ENCODE data around the gene MRC1.

MRC1 gene

DNA sequence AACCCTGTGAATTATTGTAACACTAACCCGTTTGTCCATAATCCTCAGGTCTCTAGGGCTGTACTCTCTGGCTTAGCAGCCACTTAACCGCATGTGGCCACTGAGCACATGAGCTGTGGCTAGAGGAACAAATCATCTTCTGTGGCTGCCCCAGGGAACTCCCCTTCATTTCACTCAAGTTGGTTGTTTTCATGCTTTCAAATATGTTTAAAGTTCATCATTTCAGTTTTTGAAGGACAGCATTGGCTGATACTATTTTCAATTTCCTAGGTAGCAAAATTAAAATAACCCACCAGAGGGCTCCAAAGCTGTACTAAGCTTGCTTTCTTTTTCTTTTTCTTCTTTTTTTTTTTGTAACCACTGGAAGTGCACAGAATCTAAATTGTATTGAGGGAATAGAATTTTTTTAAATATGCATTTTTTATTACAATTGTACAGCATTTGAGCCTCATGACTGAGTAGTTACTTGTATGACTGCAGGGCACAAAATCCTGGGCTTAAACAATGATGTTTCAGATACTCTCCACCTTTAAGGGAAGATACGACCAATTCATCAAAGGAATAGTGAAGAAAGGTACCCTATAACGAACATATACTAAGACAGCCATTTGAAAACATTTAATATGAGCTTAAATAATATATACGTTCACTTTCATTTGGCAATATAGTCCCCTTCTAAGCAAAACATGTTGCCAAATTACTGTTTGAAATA is 38.6 kb downstream of the MRC1 start:
- DNase-seq (ENCODE audit: low spot score): no peak

DNA sequence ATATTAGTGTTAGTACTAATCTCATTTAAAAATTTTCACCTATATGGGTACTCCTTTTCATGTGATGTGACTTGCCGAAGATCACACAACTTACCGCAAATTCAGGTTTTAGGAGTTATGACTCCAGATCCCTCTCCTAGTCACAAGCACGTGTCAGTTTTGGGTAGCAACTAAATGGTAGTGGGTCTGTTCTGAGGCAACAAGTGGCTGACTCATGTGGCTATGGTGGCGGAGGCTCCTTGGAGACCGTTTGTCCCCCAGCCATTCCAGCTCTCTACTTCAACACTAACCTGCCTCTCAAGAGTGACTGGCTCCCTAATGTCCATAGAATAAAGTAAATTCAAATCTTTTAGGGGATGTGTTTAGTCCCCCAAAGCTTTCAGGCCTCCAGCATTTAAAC is 39.5 kb downstream of the MRC1 start:
- no peak for DNase-seq (ENCODE audit: low spot score)

DNA sequence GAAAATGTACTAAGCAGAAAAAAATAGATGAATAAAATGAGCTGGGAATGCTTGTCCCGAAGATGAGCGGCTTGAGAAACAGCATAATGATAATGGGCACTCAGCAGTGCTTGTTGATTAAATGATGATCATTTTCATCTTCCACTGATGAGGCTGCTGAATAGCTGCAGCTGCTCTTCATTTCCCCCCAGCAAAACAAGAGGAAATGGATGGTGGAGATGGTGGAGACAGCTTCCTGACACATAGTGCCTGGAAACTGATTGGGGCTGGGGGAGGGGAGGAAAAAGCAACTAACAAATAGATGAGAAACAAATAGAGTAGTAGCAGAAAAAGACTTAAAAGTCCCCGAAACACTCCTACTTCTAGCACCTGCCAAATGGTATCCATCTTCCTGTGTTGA is 41.4 kb downstream of the MRC1 start:
- DNase-seq (ENCODE audit: low spot score): no peak

DNA sequence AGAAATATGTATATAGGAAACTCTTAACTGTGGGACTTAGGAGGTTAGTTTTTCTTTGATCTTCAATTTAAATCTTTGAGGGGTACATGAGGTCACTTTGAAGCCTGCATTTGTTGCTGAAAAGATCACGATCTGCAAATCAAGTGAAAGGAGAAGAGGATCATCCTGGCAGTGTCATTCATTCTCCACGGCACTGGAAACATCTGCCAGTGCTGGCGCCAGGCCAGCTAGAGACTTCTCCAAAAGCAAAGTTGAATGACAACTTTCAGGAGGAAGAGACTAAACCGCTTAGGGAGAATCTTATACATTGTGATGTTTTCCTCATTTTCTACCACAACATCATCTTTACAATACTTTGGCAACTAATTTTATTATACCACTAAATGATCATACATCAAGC is 42.5 kb downstream of the MRC1 start:
- no peak for DNase-seq (ENCODE audit: low spot score)

DNA sequence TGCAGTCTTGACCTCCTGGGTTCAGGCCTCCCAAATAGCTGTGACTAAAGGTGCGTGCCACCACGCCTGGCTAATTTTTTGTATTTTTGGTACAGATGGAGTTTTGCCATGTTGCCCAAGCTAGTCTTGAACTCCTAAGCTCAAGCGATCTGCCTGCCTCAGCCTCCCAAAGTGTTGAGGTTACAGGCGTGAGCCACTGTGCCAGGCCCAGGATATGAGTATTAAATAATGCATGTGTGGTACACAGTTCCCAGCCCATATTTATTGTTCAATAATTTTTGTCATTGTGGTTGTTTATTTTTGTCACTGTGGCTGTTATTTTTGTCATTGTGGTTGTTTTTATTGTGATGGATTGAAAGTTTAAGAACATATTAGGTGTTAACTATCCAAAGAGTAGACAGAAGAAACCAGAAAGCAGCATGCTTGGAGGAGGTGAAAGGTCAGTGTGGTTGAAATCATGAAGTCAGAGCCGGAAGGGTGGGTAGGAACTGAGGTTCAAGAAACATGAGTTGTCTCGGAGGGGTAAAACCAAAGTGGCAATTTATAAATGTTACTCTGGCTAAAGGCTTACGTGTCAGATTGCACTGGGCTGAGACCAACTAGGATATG is 45.0 kb downstream of the MRC1 start:
- DNase-seq (ENCODE audit: low spot score): peak; percentile 24

DNA sequence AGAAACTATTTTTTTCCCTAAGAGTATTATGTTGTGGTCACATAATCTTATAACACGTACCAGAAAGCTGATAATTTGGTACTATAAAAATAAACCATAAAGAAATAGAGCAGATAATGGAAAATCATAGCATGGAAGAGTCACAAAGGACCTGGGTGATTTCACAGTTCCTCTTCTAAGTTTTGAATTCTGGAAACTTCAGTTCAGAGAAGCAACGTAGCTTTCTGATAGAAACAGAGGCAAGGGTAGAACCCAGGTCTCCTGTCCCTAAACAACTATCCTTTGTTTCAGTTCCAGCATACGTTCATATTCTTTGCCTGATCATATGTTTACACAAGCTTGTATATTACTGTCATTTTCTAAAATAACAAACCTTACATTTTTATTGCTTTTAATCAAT is 47.9 kb downstream of the MRC1 start:
- DNase-seq (ENCODE audit: low spot score): no peak

DNA sequence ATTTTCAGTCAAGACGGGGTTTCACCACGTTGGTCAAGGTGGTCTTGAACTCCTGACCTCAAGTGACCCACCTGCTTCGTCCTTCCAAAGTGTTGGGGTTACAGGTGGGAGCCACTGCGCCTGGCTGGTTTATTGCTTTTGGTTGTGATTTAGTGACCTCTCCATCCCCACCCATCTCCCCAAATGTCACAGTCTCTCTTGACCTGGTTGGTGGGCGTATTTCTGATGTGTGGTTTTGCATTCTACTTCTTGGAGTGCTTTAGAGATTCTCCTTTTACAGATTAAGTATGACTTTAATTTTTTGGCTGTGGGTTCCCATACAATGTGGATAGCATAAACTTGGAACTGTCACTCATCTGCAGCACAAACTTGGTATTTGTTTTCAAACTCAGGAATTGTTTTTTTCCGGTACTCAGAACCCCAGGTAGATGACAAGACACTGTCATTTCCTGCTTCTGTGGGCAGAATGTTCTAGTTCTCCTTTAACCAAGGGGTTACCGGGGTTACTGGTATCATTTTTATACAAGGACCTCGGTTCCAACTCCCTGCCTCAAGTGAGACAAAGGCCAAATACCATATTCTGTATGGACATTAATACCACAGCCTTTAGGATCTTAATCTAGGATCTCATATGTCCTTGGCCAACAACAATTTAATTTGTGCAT is 50.5 kb downstream of the MRC1 start:
- peak; percentile 11 for DNase-seq (ENCODE audit: low spot score)

- DNase-seq (ENCODE audit: low spot score): no peak
These were observed 52.6 kb downstream of the MRC1 start for GRCh38 chr10:17861760-17862159.

- no peak for DNase-seq (ENCODE audit: low spot score)
These were observed 56.2 kb downstream of the MRC1 start for GRCh38 chr10:17865351-17865750.

- no peak for DNase-seq (ENCODE audit: low spot score)
These were observed 57.2 kb downstream of the MRC1 start for GRCh38 chr10:17866346-17866745.

DNA sequence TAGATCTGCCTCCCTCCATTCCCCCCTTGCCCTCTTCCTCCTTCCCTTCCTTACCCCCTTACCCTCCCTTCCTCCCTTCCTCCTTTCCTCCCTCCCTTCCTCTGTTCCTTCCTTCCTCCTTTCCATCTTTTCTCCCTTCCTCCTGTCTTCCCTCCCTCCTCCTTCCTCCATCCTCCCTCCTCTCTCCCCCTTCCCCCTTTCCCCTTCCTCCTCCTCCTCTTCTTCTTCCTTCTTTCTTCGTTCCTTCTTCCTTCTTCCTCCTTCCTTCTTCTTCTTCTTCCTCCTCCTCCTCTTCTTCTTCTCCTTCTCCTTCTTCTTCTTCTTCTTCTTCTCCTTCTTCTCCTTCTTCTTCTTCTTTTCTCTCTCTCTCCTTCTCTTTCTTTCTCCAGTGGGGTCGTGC is 57.9 kb downstream of the MRC1 start:
- no peak for DNase-seq (ENCODE audit: low spot score)

- no peak for DNase-seq (ENCODE audit: low spot score)
These were observed 61.9 kb downstream of the MRC1 start for GRCh38 chr10:17871036-17871435.

DNA sequence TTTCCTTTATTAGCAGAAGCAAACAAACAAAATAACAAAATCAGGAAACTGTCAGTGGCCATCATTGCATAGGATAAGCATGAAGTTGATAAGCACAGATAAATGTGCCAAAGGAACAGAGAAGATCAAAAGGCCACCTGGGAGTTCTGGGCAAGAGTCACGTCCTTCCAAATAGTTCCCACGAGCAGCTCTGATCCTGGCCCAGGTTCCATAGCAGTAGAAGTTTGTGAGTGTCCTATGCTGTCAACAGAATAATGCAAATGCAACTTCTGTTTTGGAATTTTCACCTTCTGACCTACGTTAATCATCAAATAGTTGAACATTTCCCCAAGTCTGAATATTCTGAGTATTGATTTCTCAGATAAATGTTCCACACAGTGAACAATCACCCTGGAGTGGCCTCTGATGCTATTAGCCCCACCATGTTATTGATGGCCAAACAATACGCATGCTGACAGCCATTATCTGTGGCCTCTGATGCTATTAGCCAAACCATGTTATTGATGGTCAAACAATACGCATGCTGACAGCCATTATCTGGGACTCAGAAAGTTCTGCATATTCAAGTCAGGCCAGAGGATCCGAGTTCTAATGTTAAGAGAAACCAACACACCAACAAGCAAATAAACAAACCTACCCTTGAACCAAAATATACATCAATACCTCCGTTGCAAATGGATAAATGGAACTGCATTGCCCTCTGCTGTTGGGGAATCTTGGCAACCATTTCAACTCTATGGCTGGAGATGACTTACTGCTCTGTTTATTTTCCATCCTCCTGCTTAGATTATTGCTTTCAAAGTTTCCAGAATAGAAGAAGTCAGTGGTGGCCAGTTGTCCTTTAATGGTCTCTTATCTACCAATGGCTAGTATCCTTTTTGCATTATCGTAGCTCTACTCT is 63.3 kb downstream of the MRC1 start:
- no peak for DNase-seq (ENCODE audit: low spot score)

DNA sequence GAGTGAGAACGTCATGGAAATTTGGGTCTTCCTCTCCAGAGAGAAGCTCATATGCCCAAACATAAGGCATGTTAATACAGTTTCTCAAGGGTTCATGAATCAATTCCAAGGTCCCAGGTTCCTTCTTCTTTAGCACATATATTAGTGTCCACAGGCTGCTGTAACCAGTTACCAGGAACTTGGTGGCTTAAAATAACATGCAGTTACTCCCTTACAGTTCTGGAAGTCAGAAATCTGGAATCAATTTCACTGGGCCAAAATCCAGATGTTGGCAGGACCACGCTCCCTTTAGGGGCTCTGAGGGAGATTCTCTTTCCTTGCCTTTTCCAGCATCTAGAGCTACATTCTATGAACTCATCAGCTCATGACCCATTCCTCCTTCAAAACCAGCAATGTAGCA is 64.8 kb downstream of the MRC1 start:
- DNase-seq (ENCODE audit: low spot score): no peak

DNA sequence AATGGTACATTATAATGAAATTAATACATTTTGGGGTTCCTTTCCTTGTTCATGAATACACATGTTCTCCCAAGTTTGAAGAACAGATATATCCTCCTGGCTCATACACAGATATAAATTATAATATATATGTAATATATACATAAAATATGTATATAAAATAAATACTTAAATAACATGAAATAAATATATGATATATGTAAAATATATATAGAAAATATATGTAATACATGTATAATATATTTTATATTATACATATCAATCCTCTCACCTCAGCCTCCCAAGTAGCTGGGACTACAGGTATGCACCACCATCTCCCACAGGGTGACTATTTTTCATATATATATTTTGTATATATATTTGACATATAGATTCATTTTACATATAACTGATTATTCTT is 68.0 kb downstream of the MRC1 start:
- DNase-seq (ENCODE audit: low spot score): no peak

GRCh38 chr10:17878896-17879295 is 69.7 kb downstream of the MRC1 start:
- no peak for DNase-seq (ENCODE audit: low spot score)

DNA sequence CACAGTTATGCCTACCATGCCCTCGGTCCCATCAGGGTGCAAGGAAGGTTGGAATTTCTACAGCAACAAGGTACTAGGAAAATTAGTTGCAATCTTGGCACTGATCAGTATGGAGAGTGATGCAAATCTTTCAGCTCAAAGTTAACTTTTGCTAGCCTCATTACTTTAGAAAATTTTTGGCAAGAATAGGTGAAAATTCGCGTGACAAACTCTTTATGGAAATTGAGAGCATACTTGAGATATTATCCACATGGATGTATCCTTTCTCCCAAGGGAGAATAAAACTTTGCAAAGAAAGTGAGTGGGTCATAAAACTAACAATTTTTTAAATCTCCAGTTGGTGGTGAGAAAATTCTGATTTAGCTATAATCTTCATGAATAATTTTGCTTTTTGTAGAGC is 71.5 kb downstream of the MRC1 start:
- DNase-seq (ENCODE audit: low spot score): no peak

DNA sequence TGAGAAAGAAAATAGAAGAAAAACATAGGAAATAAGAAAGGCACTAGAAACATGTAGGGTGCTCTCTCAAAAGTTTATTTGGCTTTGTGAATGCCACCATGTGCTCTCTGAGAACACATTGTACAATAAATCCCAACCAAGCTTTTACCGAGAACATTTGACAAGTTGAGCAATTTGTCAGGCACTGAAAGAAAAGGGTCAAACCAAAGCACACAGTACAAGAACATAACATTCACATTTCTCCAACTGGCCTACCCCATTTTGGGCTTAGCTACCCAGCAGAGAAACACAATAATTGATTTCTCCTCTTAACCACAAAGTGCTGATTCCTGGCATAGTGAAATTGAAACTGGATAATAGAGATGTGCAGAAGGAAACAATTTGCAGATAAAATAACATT is 73.4 kb downstream of the MRC1 start:
- no peak for DNase-seq (ENCODE audit: low spot score)

DNA sequence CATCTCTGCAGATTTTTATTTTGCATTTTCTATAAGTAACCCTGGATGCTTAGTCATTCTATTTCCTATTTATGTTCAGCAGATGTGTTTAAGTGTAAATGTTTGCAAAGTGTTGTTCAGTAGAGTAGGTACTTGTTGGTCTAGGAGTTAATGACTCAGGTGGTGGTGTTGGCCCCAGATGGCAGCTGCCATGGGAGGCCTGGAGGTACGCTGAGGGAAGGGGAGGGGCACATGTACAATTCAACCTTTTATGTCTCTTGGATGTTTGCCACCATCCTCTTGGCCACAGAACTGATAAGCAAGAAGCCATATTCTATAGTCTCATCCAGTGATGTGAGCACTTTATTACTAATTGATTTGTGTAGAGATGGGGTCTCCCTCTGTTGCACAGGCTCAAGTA is 74.5 kb downstream of the MRC1 start:
- no peak for DNase-seq (ENCODE audit: low spot score)

DNA sequence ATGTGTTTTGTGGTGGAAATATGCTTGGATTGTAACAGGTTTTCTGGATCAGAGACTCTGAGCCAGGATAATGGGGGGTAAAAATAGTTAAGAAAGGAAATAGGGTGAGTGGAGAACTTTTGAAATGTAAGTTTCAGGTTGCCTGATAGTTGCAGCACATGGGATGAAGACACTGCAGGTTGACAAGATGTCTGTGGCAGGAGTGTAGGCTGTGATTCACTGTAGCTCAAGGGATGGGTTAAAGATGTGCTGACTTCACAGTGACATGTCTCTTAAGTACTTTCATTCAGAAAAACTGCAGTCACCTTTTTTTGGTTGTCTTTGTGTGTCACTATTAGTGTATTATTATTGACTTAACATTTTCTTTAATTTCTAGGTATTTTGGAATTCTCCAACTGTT is 79.0 kb downstream of the MRC1 start:
- no peak for DNase-seq (ENCODE audit: low spot score)

DNA sequence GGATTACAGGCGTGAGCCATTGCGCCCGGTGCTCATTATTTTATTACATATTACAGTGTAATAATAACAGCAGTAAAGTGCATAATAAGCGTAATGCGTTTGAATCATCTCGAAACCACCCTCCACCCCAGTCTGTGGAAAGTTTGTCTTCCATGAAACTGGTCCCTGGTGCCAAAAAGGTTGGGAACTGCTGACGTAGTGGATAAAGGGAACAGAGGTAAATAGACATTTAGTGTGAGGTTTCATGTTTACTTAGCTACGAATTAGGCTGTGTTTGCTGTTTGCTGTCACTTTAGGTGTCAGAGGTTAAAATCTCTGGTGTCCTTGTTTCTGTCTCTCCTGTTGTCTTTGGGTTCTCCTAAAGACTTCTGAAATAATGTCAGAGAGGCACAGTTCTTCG is 82.3 kb downstream of the MRC1 start:
- DNase-seq (ENCODE audit: low spot score): no peak

- DNase-seq (ENCODE audit: low spot score): no peak
These were observed 95.4 kb downstream of the MRC1 start for GRCh38 chr10:17904564-17904963.

GRCh38 chr10:17905491-17905890 is 96.3 kb downstream of the MRC1 start:
- DNase-seq (ENCODE audit: low spot score): no peak

Measured in CD4-positive, alpha-beta T cell treated with Interleukin-15 for 4 hours (primary cell).